ENCODE data around the gene UBAC1. TPM values are rescaled to one million over a fixed set of nuclear protein-coding genes. Genes with fewer than 3 reads are reported as not detected.

UBAC1 gene
- total and polyA plus RNA-seq, 5 donors = 64.0 to 88.7 (median 83.3) TPM

DNA sequence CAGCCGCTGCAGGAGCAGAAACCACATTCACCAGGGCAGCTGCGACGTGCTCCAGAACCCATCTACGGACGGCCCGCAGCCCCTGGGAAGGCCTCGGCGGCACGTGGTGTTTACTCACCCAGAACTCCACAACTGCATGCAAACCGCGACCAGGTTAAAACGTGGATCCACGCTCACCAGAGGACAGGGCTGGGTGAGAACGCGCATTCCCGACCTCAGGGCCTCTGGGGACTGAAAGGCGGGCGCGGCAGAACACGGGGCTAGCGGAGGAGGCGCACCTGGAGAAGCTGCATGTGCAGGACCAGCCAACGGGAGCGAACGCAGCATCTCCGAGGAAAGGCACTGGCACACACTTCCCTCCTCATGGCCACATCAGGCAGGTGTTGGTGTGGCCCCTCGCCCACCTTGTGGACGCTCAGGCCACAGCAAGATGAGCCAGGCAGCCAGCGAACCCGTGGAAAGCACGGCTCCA lies 29.8 kb downstream of the UBAC1 start:
- ATAC-seq (no peak), DNase-seq (no peak)
- H3K4me1 ChIP-seq (ENCODE audit: control insufficient read depth, insufficient read depth, low read length) = no peaks in the 10 kb centered on the region
- intact Hi-C loops (cut with DNase I) = no loop called here
- H3K4me3 ChIP-seq (ENCODE audit: low read length) = no peak overlapping the region
- no peaks in the 10 kb centered on the region for H3K27me3 ChIP-seq (ENCODE audit: control insufficient read depth, insufficient read depth)
- WGBS = 93% methylated on average over 31 of the region's 31 CpGs
- no peak overlapping the region for H3K27ac ChIP-seq (ENCODE audit: low read length)
- no peaks in the 10 kb centered on the region for H3K9me3 ChIP-seq (ENCODE audit: control insufficient read depth, low read length)

DNA sequence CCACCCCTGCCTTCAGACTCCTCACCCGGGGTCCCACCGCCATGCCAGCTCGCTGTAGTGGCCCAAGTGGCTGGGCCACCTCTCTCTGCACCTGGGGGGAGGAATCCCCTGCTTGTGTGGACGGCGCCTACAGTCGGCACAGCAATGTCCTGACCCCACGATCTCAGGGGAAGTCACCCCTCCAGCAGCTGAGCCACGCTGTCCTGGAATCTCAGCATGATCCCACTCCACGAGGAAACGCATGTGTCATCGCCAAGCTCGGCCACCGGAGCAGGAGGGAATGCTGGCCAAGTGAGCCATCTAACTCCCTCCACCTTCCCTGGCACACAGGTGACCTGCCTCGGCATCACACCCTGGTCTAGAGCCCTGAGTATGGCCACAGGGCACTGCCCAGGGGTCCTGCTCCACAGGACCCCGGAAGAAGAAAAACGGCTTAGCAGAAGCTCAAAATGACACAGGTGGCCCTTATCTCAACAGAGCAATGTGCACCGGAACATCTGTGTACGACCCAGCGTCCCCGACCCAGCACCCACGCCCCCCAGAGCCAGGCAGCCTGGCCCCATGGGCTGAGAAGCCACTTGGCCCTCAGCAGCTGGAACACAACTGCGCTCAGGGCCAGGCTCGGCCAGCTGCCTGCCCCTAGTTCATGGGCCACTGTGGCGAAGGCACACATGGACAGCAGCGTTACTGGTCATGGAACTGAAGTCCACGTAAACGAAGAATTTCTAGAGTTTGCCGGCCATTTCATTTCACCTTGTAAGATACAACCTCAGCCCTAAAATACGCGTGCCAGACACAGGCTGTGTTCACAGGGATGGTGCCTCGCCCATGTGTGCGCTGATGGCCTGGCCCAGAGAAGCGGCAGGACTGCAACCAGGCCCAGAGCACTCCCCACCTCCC lies 30.5 kb downstream of the UBAC1 start:
- ATAC-seq = no peak
- Histone ChIP-seq H3K27ac (ENCODE audit: low read length) (no peak overlapping the region), H3K27me3 (ENCODE audit: control insufficient read depth, insufficient read depth) (no peaks in the 10 kb centered on the region), H3K9me3 (ENCODE audit: control insufficient read depth, low read length) (no peaks in the 10 kb centered on the region), H3K4me1 (ENCODE audit: control insufficient read depth, insufficient read depth, low read length) (no peaks in the 10 kb centered on the region), H3K4me3 (ENCODE audit: low read length) (no peak overlapping the region)
- intact Hi-C loops (cut with DNase I) = no loop called here
- 92% methylated on average over 33 of the region's 33 CpGs for WGBS
- DNase-seq = no peak

DNA sequence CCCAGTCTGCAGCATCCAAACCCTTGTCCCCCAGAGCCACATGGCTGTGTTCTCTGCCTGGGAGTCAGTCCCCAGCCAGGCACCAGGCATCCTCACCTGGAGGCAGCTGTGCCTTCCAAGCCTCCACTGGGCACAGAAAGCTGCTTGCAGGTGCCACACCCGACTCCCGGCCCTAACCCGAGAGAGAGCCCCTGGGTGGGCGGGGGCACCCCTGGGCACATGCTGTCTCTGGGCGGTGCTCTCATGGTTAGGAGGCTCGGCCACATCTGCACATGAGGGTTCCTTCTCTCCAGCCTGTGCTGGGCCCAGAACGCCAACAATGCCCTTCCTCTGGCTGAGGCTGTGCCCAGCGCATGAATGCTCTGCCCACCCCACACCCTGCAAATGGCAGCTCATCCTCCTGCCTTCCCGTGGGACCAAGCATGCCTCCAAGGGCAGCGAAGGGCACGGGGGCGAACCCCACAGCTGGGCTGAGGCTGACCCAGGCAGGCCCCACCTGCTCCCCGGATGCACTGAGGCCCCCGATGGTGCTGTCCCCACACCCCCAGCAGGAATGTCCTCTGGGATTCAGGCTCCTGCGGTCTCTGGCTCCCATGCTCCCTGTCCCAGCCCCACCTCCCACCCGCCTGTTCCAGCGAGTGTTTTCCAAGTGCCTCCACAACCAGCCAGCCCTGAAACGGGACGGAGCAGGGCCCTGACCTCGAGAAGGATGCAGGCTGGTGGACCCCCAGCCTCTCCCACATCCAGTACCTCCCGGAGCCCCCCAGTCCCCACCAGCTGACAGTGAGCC lies 31.3 kb downstream of the UBAC1 start:
- no peaks in the 10 kb centered on the region for H3K4me1 ChIP-seq (ENCODE audit: control insufficient read depth, insufficient read depth, low read length)
- DNase-seq = no peak
- H3K4me3 ChIP-seq (ENCODE audit: low read length) = no peak overlapping the region
- ATAC-seq = no peak
- no peak overlapping the region for H3K27ac ChIP-seq (ENCODE audit: low read length)
- H3K27me3 ChIP-seq (ENCODE audit: control insufficient read depth, insufficient read depth) = no peaks in the 10 kb centered on the region
- H3K9me3 ChIP-seq (ENCODE audit: control insufficient read depth, low read length) = no peaks in the 10 kb centered on the region
- intact Hi-C loops (cut with DNase I) = no loop called here
- WGBS = 87% methylated on average over 21 of the region's 21 CpGs

DNA sequence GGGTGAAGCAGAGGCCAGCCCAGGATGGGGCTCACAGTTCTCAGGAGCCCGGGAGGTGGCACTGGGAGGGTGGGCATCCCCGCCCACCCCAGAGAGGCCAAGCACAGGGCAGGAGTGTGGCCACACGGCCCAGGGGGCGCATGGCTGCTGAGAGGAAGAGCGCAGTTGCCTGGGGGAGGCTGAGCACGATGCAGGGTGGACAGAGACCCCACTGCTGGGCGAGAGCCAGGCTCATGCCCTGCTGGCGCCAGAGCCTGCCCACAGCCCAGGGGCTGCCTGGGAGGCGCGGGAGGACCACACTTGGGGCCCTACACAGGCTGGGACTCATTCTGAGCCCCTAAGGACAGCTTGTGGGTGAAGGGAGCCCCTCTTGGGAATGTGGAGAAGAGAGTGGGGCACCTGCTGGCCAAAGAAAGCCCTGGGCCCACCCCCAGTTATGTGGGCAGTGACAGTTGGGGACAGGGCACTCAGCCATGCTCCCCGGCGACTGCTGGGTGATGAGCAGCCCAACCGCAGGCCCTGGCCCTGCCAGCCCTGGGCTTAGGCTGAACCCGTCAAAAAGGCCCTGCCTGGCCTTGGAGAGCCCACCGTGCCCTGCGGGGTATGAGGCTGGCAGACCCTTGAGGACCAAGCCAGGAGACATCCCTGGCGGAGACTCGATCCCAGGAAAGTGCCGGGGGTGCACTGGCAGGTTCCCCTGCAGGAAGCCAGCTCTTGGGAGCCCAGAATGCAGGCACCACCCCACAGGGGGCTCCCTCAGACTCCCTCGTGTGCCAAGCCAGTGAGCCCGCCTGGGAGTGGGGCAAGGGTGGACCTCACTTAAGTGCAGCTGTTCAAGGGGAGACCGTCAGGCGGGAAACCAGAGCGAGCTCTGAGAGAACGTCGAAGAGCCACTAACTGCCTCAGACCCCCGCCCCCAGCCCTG lies 32.2 kb downstream of the UBAC1 start:
- H3K4me1 ChIP-seq (ENCODE audit: control insufficient read depth, insufficient read depth, low read length) = no peaks in the 10 kb centered on the region
- DNase-seq (no peak), ATAC-seq (no peak)
- no peaks in the 10 kb centered on the region for H3K9me3 ChIP-seq (ENCODE audit: control insufficient read depth, low read length)
- H3K27ac ChIP-seq (ENCODE audit: low read length) = no peak overlapping the region
- no peak overlapping the region for H3K4me3 ChIP-seq (ENCODE audit: low read length)
- no peaks in the 10 kb centered on the region for H3K27me3 ChIP-seq (ENCODE audit: control insufficient read depth, insufficient read depth)
- 90% methylated on average over 27 of the region's 27 CpGs for WGBS
- intact Hi-C loops (cut with DNase I) = no loop called here

DNA sequence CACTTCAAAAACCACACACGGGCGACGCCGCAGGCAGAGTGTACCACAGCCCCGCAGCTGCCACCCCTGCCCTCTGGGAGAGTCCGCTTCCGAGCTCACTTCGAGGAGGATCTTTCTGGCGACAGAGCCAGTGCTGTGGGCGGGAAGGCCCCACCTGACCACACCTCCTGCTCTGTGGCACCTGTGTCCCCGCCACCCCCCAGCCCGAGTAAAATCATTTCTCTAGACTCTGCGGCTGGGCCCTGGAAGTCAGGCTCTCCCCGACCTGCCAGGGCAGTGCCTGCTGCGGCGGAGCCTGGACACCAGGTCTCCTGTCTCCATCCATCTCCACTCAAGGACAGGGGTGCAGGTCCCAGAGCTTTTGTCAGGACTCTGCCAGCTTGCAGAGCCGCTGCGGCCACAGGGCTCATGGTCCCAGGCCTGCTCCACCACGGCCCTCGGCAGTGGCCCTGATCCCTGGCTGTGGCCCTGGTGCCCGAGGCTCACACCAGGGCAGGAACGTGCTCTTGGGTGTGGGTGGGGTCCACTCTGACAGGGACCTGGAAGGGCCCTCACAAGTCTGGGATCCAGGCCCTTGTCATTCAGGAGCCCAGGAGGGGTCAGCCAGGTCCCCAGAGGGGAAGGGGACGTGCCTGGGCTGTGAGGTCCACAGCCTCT lies 33.0 kb downstream of the UBAC1 start:
- Histone ChIP-seq H3K27ac (ENCODE audit: low read length) (no peak overlapping the region), H3K9me3 (ENCODE audit: control insufficient read depth, low read length) (no peaks in the 10 kb centered on the region), H3K4me1 (ENCODE audit: control insufficient read depth, insufficient read depth, low read length) (no peaks in the 10 kb centered on the region), H3K4me3 (ENCODE audit: low read length) (no peak overlapping the region), H3K27me3 (ENCODE audit: control insufficient read depth, insufficient read depth) (no peaks in the 10 kb centered on the region)
- intact Hi-C loops (cut with DNase I) = no loop called here
- 92% methylated on average over 23 of the region's 23 CpGs for WGBS
- DNase-seq = no peak
- ATAC-seq = no peak

DNA sequence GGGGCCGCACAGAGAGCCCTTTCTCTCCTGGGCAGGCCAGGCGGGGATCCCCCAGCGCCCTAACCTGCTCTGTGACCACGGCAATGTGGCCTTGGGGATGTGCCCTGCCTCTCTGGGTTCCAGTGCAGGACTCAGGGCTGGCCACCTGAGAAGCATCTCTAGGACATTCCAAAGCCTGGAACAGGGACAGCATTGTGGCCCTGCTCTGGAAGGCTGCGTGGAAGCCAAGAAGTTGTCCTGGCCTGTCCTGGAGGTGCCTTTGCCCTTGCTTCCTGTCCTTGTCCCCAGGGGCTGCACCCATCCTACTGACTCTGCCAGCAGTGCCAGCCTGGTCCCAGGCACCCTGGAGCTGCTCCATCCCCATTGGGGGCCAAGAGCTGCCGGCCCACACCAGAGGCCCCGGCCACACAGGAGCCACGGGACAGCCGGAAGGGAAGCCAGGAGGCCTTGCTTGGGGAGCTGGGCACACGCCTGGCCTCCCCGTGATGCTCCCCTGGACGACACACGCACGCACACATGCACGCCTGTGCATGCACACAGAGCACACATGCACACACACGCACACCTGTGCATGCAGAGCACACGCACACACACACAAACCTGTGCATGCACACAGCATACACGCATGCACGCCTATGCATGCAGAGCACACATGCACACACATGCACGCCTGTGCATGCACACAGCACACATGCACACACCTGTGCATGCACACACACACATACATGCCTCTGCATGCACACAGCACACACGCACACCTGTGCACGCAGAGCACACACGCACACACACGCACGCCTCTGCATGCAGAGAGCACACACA lies 33.8 kb downstream of the UBAC1 start:
- H3K27ac ChIP-seq (ENCODE audit: low read length) = no peak overlapping the region

DNA sequence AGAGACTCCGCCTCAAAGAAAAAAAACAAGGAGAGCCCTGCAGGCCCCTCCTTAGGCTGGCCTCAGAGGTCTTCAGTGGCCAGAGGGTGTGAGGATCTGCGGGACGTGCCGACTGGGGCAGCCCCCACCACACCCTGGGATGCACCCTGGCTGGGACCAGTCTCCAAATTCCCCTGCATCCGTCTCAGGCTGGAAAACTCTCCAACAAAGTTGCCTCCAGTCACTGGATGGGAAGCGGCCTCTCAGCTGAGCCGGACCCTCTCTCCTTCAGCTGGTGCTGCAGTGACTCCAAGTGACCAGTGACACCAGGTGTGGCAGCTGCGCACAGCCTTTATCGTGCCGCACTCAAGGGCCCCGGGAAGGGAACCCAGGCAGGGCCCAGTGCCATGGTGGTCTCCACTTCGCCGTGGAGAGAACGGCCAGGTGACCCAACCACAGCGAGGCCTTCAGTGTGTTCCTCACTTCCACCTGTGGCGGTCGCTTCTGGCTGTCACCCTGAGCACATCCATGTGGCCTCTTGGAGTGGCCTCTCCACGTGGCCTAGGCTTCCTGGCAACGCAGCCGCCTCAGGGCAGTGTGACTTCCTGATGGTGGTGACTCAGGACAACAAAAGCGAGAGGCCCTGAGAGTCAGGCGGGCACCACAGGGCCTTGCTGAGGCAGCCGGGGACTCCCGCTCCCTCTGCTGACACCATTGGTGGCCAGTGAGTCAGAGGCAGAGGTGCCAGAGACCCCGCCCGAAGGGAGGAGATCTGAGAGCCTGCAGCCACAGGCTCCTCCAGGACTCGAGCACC lies 34.6 kb downstream of the UBAC1 start:
- H3K4me1 ChIP-seq (ENCODE audit: control insufficient read depth, insufficient read depth, low read length) = no peaks in the 10 kb centered on the region
- intact Hi-C loops (cut with DNase I) = no loop called here
- no peaks in the 10 kb centered on the region for H3K27me3 ChIP-seq (ENCODE audit: control insufficient read depth, insufficient read depth)
- H3K9me3 ChIP-seq (ENCODE audit: control insufficient read depth, low read length) = no peaks in the 10 kb centered on the region
- WGBS = 74% methylated on average over 27 of the region's 27 CpGs
- H3K4me3 ChIP-seq (ENCODE audit: low read length) = no peak overlapping the region
- DNase-seq (peak in 1 of 3 donors; percentile 42), ATAC-seq (peak; percentile 25 to 44)
- H3K27ac ChIP-seq (ENCODE audit: low read length) = no peak overlapping the region

More for the DNA sequence above, 33.8 kb downstream of the UBAC1 start:
- Histone ChIP-seq H3K27me3 (ENCODE audit: control insufficient read depth, insufficient read depth) (no peaks in the 10 kb centered on the region), H3K4me1 (ENCODE audit: control insufficient read depth, insufficient read depth, low read length) (no peaks in the 10 kb centered on the region), H3K9me3 (ENCODE audit: control insufficient read depth, low read length) (no peaks in the 10 kb centered on the region), H3K4me3 (ENCODE audit: low read length) (no peak overlapping the region)
- intact Hi-C loops (cut with DNase I) = no loop called here
- ATAC-seq (peak in 1 of 2 donors; percentile 10), DNase-seq (no peak)
- WGBS = 91% methylated on average over 25 of the region's 25 CpGs

DNA sequence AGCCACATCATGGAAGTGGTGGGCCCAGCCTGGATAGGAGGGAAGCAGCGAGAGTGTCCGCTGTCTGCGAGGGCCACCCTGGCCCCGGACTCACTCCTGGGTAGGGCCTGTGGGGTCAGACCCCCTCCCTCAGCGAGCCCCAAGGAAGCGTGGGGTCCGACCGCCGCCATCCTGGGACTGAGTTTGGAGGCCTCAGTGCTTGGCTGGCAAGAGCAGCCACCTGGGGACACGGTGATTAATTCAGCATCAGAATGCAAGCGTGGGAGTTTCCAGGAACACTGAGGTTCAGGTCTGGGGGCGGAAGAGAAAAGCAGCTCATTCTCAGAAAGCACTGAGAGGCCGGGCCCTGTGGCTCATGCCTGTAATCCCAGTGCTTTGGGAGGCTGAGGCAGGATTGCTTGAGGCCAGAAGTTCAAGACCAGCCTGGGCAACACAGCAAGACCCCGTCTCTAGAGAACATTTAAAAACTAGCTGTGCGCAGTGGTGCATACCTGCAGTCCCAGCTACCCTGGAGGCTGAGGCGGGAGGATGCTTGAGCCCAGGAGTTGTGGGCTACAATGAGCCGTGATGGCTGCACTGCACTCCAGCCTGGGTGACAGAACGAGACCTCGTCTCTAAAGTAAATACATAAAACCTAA lies 35.6 kb downstream of the UBAC1 start:
- no peak overlapping the region for H3K27ac ChIP-seq (ENCODE audit: low read length)
- no peaks in the 10 kb centered on the region for H3K9me3 ChIP-seq (ENCODE audit: control insufficient read depth, low read length)
- no peaks in the 10 kb centered on the region for H3K27me3 ChIP-seq (ENCODE audit: control insufficient read depth, insufficient read depth)
- H3K4me1 ChIP-seq (ENCODE audit: control insufficient read depth, insufficient read depth, low read length) = no peaks in the 10 kb centered on the region
- DNase-seq (no peak), ATAC-seq (no peak)
- intact Hi-C loops (cut with DNase I) = no loop called here
- H3K4me3 ChIP-seq (ENCODE audit: low read length) = no peak overlapping the region
- WGBS = 92% methylated on average over 19 of the region's 19 CpGs
